Kidney epithelial cell (primary cell): ENCODE data around the gene RGN. TPM values are rescaled to one million over a fixed set of nuclear protein-coding genes. Genes with fewer than 3 reads are reported as not detected.
"Not testable (repeated sequence)": the region's sequence is repeated elsewhere in the genome, so short reads cannot be mapped to it uniquely, and the experiment has no call there.

ENCODE experiments used
- DNase-seq: peaks from one replicate; pipeline ENCODE4 v3.0.0-alpha.2; 2010; ENCODE audit warnings: low read depth
- H3K27me3 ChIP-seq: 2 replicates; pipeline ENCODE4 v1.6.0; 2011; ENCODE audit warnings: low read length; ENCODE audit not compliant: control insufficient read depth, insufficient read depth
- H3K36me3 ChIP-seq: 2 replicates; pipeline ENCODE4 v1.5.1; 2011; ENCODE audit warnings: low read length; ENCODE audit not compliant: control insufficient read depth, insufficient read depth
- H3K4me3 ChIP-seq: 2 replicates; pipeline ENCODE4 v1.5.1; 2011; ENCODE audit warnings: low read depth, mild to moderate bottlenecking, control low read depth, low read length
- CTCF ChIP-seq: IDR thresholded peaks from 2 replicates; pipeline ENCODE4 v1.5.1; 2011; ENCODE audit warnings: mild to moderate bottlenecking, moderate library complexity, low read length, control low read depth, inconsistent platforms; ENCODE audit not compliant: insufficient read depth, poor library complexity, severe bottlenecking
- total RNA-seq: library from RNA; depleted of rRNA; stranded (reverse); fragments of >200 nt; gene quantifications from 2 replicates; pipeline ENCODE4 v1.2.3, GENCODE V29; 2015

Gene RGN
- total RNA-seq, 1 donor from 2014 or later = 4.4 TPM

DNA sequence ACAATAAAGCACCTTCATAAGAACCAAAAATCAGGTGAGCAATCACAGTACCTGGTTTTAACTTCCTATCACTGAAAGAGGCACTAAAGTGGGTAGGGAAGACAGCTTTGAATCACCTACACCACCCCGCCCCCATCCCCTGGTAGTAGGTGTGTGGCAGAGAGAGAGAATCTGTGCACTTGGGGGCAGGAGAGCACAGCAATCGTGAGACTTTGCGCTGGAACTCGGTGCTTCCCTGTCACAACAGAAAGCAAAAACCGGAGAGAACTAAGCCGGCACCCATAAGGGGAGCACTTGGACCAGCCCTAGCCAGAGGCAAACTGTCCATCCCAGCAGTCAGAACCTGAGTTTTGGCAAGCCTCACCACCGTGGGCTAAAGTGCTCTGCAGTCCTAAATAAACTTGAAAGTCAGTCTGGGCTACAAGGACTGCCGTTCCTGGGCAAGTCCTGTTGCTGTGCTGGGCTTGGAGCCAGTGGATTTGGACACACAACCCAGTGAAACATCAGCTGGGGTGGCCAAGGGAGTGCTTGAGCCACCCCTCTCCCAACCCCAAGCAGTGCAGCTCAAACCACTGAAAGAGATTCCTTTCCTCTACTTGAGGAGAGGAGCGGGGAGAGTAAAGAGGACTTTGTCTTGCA is 34.2 kb downstream of the RGN start:
- H3K4me3 ChIP-seq = no peak overlapping the region
- DNase-seq = no peak
- TF ChIP-seq CTCF = no peak

GRCh38 chrX:47116551-47117110 is 38.4 kb downstream of the RGN start:
- not testable (repeated sequence) for H3K4me3 ChIP-seq, DNase-seq, H3K36me3 ChIP-seq, H3K27me3 ChIP-seq

More for the DNA sequence above, 34.2 kb downstream of the RGN start:
- Histone ChIP-seq H3K36me3 (no peaks in the 10 kb centered on the region), H3K27me3 (no peaks in the 10 kb centered on the region)

DNA sequence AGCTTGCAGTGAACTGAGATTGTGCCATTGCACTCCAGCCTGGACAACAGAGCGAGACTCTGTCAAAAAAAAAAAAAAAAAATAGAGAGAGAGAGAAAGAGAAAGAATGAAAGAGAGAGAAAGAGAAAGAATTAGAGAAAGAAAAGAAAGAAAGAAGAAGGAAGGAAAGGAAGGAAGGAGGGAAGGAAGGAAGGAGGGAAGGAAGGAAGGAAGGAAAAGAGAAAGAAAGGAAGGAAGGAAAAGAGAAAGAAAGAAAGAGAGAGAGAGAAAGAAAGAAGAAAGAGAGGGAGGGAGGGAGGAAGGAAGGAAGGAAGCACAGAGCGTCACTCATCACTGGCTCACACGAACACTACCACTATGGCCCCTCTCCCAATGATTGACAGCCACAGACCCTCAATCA is 46.2 kb downstream of the RGN start:
- H3K27me3 ChIP-seq, DNase-seq, H3K36me3 ChIP-seq, H3K4me3 ChIP-seq: not testable (repeated sequence)

DNA sequence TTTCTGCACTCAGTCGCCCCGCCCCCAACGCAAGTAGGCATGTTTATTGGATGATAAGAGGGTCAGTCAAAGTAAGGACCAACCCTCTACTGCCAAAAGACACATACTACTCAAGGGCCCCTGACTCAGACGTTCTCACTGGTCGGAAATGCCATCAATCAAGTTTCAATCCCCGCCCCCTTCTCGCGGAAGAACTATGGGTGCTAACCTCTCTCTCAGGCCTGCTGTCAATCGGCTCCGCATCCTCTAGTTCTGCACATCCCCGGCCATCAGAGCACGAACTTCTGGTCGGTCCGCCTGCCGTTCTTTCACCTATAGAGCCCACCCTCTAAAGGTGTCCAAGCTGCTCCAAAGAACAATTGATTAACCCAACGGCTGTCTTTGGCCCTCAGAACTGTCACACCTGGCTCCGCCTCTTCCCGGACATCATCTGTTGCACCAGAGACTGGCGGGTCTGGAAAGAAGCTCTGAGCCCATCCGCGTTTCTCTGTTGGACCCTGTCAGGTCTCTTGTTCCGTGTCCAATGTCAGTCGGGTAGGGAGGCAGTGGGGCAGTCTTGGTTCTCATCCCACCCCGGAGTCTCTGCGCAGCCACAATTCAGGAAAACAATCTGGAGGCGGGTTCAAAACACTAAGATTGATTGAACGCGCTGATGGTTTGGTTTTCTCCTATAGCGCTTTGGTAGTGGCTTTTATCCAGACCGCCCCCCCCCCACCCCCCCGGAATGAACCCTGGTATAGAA is 51.1 kb downstream of the RGN start:
- no peaks in the 10 kb centered on the region for H3K27me3 ChIP-seq
- peak overlapping the region; percentile 53 for H3K4me3 ChIP-seq
- TF ChIP-seq CTCF = no peak
- no peaks in the 10 kb centered on the region for H3K36me3 ChIP-seq
- DNase-seq = peak; percentile 76

DNA sequence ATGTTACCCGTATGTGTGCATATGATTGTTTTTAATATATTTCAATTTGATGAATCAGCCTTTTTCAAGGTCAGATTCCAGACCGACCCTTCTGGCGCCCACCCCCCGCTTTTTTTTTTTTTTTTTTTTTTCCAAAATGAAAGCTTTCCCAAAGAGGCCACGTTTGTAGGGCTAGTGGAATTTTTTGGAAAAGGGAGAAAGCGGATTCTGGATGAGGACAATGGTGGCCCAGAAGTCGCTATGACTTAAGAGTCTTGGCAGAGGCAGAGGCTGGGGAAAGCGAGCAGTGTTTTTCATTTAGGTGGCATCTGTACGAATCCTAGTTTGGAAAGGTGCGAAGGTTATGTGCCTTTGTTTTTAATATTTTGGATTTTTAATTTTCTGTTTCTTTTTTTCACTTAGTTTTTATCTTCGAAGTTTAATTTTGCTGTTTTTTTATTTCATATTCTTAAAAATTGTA is 51.7 kb downstream of the RGN start:
- TF ChIP-seq CTCF = no peak
- peak overlapping the region; percentile 53 for H3K4me3 ChIP-seq
- DNase-seq = no peak
- H3K36me3 ChIP-seq = no peaks in the 10 kb centered on the region
- no peaks in the 10 kb centered on the region for H3K27me3 ChIP-seq

- Histone ChIP-seq H3K4me3 (no peak overlapping the region), H3K27me3 (no peaks in the 10 kb centered on the region), H3K36me3 (no peaks in the 10 kb centered on the region)
- TF ChIP-seq CTCF = no peak
- DNase-seq = no peak
These were observed 55.2 kb downstream of the RGN start for GRCh38 chrX:47133493-47133892.

DNA sequence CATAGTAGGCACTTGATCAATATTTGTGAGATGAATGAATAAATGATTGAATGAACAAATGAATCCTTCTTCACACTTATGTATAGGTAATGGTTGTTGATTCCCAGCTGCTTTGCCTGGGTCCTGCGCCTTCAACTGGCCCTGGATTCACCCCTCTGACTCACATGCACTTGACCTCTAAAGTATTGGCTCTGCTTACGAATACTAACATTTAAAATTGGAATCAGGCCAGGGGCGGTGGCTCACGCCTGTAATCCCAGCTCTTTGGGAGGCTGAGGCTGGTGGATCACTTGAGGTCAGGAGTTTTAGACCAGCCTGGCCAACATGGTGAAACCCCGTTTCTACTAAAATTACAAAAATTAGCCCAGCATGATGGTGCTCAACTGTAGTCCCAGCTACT is 57.4 kb downstream of the RGN start:
- H3K27me3 ChIP-seq, DNase-seq: not testable (repeated sequence)

More for the DNA sequence above, 57.4 kb downstream of the RGN start:
- not testable (repeated sequence) for H3K36me3 ChIP-seq, H3K4me3 ChIP-seq
